Measurements from ENCODE around the gene LINGO1.

LINGO1 gene

GRCh38 chr15:77633913-77634265 lies 1.2 kb upstream of the LINGO1 start:
- no peak for TF ChIP-seq CTCF (IDR thresholded peaks at IDR 0.05; ENCODE audit: extremely low read depth, insufficient read depth, missing control alignments)
- in situ Hi-C loops (cut with MboI; ENCODE audit: low pct_unique_long_range_greater_than_20kb, low sequenced_read_pairs, unreplicated experiment): loop anchor here (25.0 kb wide), 1 partner anchor 178 kb away; no protein-coding TSS in a partner anchor
- DNase-seq (ENCODE audit: low spot score): no peak

- peak; percentile 97 for DNase-seq (ENCODE audit: low spot score)
- peak; percentile 100 for TF ChIP-seq CTCF (IDR thresholded peaks at IDR 0.05; ENCODE audit: extremely low read depth, insufficient read depth, missing control alignments)
Measured at GRCh38 chr15:77633134-77633912, 611 bp upstream of the LINGO1 start.

GRCh38 chr15:77631745-77632533 lies 773 bp downstream of the LINGO1 start:
- no peak for DNase-seq (ENCODE audit: low spot score)
- in situ Hi-C loops (cut with MboI; ENCODE audit: low pct_unique_long_range_greater_than_20kb, low sequenced_read_pairs, unreplicated experiment): loop anchor here (25.0 kb wide), 1 partner anchor 180 kb away; no protein-coding TSS in a partner anchor
- no peak for TF ChIP-seq CTCF (IDR thresholded peaks at IDR 0.05; ENCODE audit: extremely low read depth, insufficient read depth, missing control alignments)

More at GRCh38 chr15:77633134-77633912, 611 bp upstream of the LINGO1 start:
- in situ Hi-C loops (cut with MboI; ENCODE audit: low pct_unique_long_range_greater_than_20kb, low sequenced_read_pairs, unreplicated experiment): loop anchor here (25.0 kb wide), 1 partner anchor 179 kb away; no protein-coding TSS in a partner anchor

GRCh38 chr15:77630956-77631744 lies 1.6 kb downstream of the LINGO1 start:
- DNase-seq (ENCODE audit: low spot score): no peak
- in situ Hi-C loops (cut with MboI; ENCODE audit: low pct_unique_long_range_greater_than_20kb, low sequenced_read_pairs, unreplicated experiment): loop anchor here (25.0 kb wide), 1 partner anchor 181 kb away; no protein-coding TSS in a partner anchor
- TF ChIP-seq CTCF (IDR thresholded peaks at IDR 0.05; ENCODE audit: extremely low read depth, insufficient read depth, missing control alignments): no peak

- in situ Hi-C loops (cut with MboI; ENCODE audit: low pct_unique_long_range_greater_than_20kb, low sequenced_read_pairs, unreplicated experiment): loop anchor here (25.0 kb wide), 1 partner anchor 182 kb away; no protein-coding TSS in a partner anchor
- no peak for TF ChIP-seq CTCF (IDR thresholded peaks at IDR 0.05; ENCODE audit: extremely low read depth, insufficient read depth, missing control alignments)
- DNase-seq (ENCODE audit: low spot score): no peak
Measured at GRCh38 chr15:77630056-77630455, 2.7 kb downstream of the LINGO1 start.
